ENCODE data around the gene BSCL2. TPM values are rescaled to one million over a fixed set of nuclear protein-coding genes. Genes with fewer than 3 reads are reported as not detected.

The BSCL2 gene
- total RNA-seq, 2 donors from 2014 or later, result 20.8 to 20.9 TPM

- H3K36me3 Mint-ChIP-seq (ENCODE audit: low read depth), result peaks cover 3% of the 10 kb centered on the region
Measured at GRCh38 chr11:62671608-62672389, 35.4 kb downstream of the BSCL2 start, which contains the start of the genes LBHD1 and UQCC3. Gene LBHD1, minus strand, starts transcription at chr11:62672267. Its CDS starts 2,236 bp downstream, at chr11:62670031. Gene UQCC3, plus strand, starts transcription at chr11:62671673. Its CDS starts 73 bp downstream, at chr11:62671746.

GRCh38 chr11:62671236-62671607, 36.0 kb downstream of the BSCL2 start:
- peaks cover 3% of the 10 kb centered on the region for H3K36me3 Mint-ChIP-seq (ENCODE audit: low read depth)
- no peaks in the 10 kb centered on the region for H3K9me3 ChIP-seq (ENCODE audit: control insufficient read depth, low read length, poor library complexity, severe bottlenecking)
- ATAC-seq (peak; percentile 59), DNase-seq (peak in 1 of 3 donors; percentile 21)
- H3K4me3 Mint-ChIP-seq, result peak overlapping the region; percentile 99
- peak overlapping the region; percentile 96 for H3K27ac Mint-ChIP-seq
- H3K4me1 Mint-ChIP-seq, result peaks cover 35% of the 10 kb centered on the region
- no peaks in the 10 kb centered on the region for H3K27me3 Mint-ChIP-seq

More at GRCh38 chr11:62671608-62672389, 35.4 kb downstream of the BSCL2 start, which contains the start of the genes LBHD1 and UQCC3:
- H3K9me3 ChIP-seq (ENCODE audit: control insufficient read depth, low read length, poor library complexity, severe bottlenecking), result no peaks in the 10 kb centered on the region
- DNase-seq (peak; percentile 51 to 63 (median 62)), ATAC-seq (peak; percentile 81)
- Mint-ChIP-seq H3K4me1 (peaks cover 35% of the 10 kb centered on the region), H3K4me3 (peak within 1 kb of the TSS; percentile 99), H3K27me3 (no peaks in the 10 kb centered on the region), H3K27ac (peak within 1 kb of the TSS; percentile 96)

- Mint-ChIP-seq H3K27me3 (no peaks in the 10 kb centered on the region), H3K27ac (peak overlapping the region; percentile 96), H3K36me3 (ENCODE audit: low read depth) (no peaks in the 10 kb centered on the region), H3K4me3 (peak overlapping the region; percentile 99), H3K4me1 (peaks cover 36% of the 10 kb centered on the region)
- no peak for DNase-seq
- H3K9me3 ChIP-seq (ENCODE audit: control insufficient read depth, low read length, poor library complexity, severe bottlenecking), result no peaks in the 10 kb centered on the region
- ATAC-seq, result no peak
Measured at GRCh38 chr11:62669420-62670161, 37.6 kb downstream of the BSCL2 start.

- H3K36me3 Mint-ChIP-seq (ENCODE audit: low read depth), result no peaks in the 10 kb centered on the region
Measured at GRCh38 chr11:62667460-62667859, 39.8 kb downstream of the BSCL2 start.

GRCh38 chr11:62666259-62666926, 40.8 kb downstream of the BSCL2 start:
- ATAC-seq, result no peak
- Mint-ChIP-seq H3K4me1 (peaks cover 34% of the 10 kb centered on the region), H3K4me3 (peak overlapping the region; percentile 98), H3K36me3 (ENCODE audit: low read depth) (no peaks in the 10 kb centered on the region), H3K27ac (peak overlapping the region; percentile 97), H3K27me3 (no peaks in the 10 kb centered on the region)
- DNase-seq, result no peak
- no peaks in the 10 kb centered on the region for H3K9me3 ChIP-seq (ENCODE audit: control insufficient read depth, low read length, poor library complexity, severe bottlenecking)

More at GRCh38 chr11:62667460-62667859, 39.8 kb downstream of the BSCL2 start:
- no peaks in the 10 kb centered on the region for H3K27me3 Mint-ChIP-seq
- no peak for DNase-seq
- H3K4me3 Mint-ChIP-seq, result peak overlapping the region; percentile 98
- ATAC-seq, result no peak
- no peaks in the 10 kb centered on the region for H3K9me3 ChIP-seq (ENCODE audit: control insufficient read depth, low read length, poor library complexity, severe bottlenecking)
- H3K27ac Mint-ChIP-seq, result peak overlapping the region; percentile 97
- peaks cover 39% of the 10 kb centered on the region for H3K4me1 Mint-ChIP-seq

GRCh38 chr11:62665599-62666258, 41.5 kb downstream of the BSCL2 start:
- peak; percentile 40 for ATAC-seq
- DNase-seq, result peak; percentile 33 to 50 (median 36)
- Mint-ChIP-seq H3K27ac (peak overlapping the region; percentile 97), H3K27me3 (no peaks in the 10 kb centered on the region), H3K4me1 (peaks cover 28% of the 10 kb centered on the region), H3K4me3 (peak overlapping the region; percentile 98), H3K36me3 (ENCODE audit: low read depth) (no peaks in the 10 kb centered on the region)
- H3K9me3 ChIP-seq (ENCODE audit: control insufficient read depth, low read length, poor library complexity, severe bottlenecking), result no peaks in the 10 kb centered on the region

GRCh38 chr11:62665075-62665598, 42.1 kb downstream of the BSCL2 start, which contains the start of the genes C11orf98 and CSKMT:
Gene C11orf98, minus strand, starts transcription at chr11:62665210. Its CDS starts 41 bp downstream, at chr11:62665169.
Gene CSKMT, plus strand, starts transcription at chr11:62665312. Its CDS starts 568 bp downstream, at chr11:62665880.
- H3K9me3 ChIP-seq (ENCODE audit: control insufficient read depth, low read length, poor library complexity, severe bottlenecking), result no peaks in the 10 kb centered on the region
- DNase-seq, result peak; percentile 86 to 95 (median 92)
- Mint-ChIP-seq H3K36me3 (ENCODE audit: low read depth) (no peaks in the 10 kb centered on the region), H3K27me3 (no peaks in the 10 kb centered on the region), H3K4me1 (peaks cover 27% of the 10 kb centered on the region), H3K4me3 (peak within 1 kb of the TSS; percentile 98), H3K27ac (peak within 1 kb of the TSS; percentile 97)
- peak; percentile 94 for ATAC-seq

- no peaks in the 10 kb centered on the region for H3K36me3 Mint-ChIP-seq (ENCODE audit: low read depth)
- peak overlapping the region; percentile 98 for H3K4me3 Mint-ChIP-seq
- H3K27me3 Mint-ChIP-seq, result no peaks in the 10 kb centered on the region
- peak overlapping the region; percentile 97 for H3K27ac Mint-ChIP-seq
- peaks cover 26% of the 10 kb centered on the region for H3K4me1 Mint-ChIP-seq
- peak; percentile 60 for ATAC-seq
- DNase-seq, result peak in 1 of 3 donors; percentile 38
- no peaks in the 10 kb centered on the region for H3K9me3 ChIP-seq (ENCODE audit: control insufficient read depth, low read length, poor library complexity, severe bottlenecking)
Measured at GRCh38 chr11:62664405-62665074, 42.7 kb downstream of the BSCL2 start.

- Mint-ChIP-seq H3K27ac (no peak overlapping the region), H3K4me1 (peaks cover 8% of the 10 kb centered on the region), H3K27me3 (no peaks in the 10 kb centered on the region), H3K4me3 (no peak overlapping the region), H3K36me3 (ENCODE audit: low read depth) (no peaks in the 10 kb centered on the region)
- DNase-seq, result no peak
- ATAC-seq, result no peak
- no peaks in the 10 kb centered on the region for H3K9me3 ChIP-seq (ENCODE audit: control insufficient read depth, low read length, poor library complexity, severe bottlenecking)
Measured at GRCh38 chr11:62656796-62657429, 50.3 kb downstream of the BSCL2 start.

GRCh38 chr11:62654297-62654696, 52.9 kb downstream of the BSCL2 start:
- Mint-ChIP-seq H3K36me3 (ENCODE audit: low read depth) (no peaks in the 10 kb centered on the region), H3K4me1 (peaks cover 11% of the 10 kb centered on the region), H3K27ac (peak overlapping the region; percentile 95), H3K27me3 (no peaks in the 10 kb centered on the region), H3K4me3 (peak overlapping the region; percentile 62)
- DNase-seq (no peak), ATAC-seq (no peak)
- no peaks in the 10 kb centered on the region for H3K9me3 ChIP-seq (ENCODE audit: control insufficient read depth, low read length, poor library complexity, severe bottlenecking)

- H3K9me3 ChIP-seq (ENCODE audit: control insufficient read depth, low read length, poor library complexity, severe bottlenecking), result no peaks in the 10 kb centered on the region
- Mint-ChIP-seq H3K4me3 (peak overlapping the region; percentile 88), H3K4me1 (peaks cover 11% of the 10 kb centered on the region), H3K27me3 (no peaks in the 10 kb centered on the region), H3K36me3 (ENCODE audit: low read depth) (no peaks in the 10 kb centered on the region), H3K27ac (peak overlapping the region; percentile 95)
- peak in 1 of 3 donors; percentile 74 for DNase-seq
- ATAC-seq, result peak; percentile 11
Measured at GRCh38 chr11:62652161-62653006, 54.8 kb downstream of the BSCL2 start.
